Stimulated activated CD4-positive, alpha-beta T cell treated with anti-CD3 and anti-CD28 coated beads, Interleukin-2, amount 100 ng/mL, for 24 hours (primary cell): ENCODE results near the gene MYO1H.
"Not testable (repeated sequence)": the region's sequence is repeated elsewhere in the genome, so short reads cannot be mapped to it uniquely, and the experiment has no call there.

Source experiments
- DNase-seq, 2 donors: peaks; one replicate each; pipeline ENCODE4 v3.0.0-alpha.2; 2020

Gene MYO1H, protein sequence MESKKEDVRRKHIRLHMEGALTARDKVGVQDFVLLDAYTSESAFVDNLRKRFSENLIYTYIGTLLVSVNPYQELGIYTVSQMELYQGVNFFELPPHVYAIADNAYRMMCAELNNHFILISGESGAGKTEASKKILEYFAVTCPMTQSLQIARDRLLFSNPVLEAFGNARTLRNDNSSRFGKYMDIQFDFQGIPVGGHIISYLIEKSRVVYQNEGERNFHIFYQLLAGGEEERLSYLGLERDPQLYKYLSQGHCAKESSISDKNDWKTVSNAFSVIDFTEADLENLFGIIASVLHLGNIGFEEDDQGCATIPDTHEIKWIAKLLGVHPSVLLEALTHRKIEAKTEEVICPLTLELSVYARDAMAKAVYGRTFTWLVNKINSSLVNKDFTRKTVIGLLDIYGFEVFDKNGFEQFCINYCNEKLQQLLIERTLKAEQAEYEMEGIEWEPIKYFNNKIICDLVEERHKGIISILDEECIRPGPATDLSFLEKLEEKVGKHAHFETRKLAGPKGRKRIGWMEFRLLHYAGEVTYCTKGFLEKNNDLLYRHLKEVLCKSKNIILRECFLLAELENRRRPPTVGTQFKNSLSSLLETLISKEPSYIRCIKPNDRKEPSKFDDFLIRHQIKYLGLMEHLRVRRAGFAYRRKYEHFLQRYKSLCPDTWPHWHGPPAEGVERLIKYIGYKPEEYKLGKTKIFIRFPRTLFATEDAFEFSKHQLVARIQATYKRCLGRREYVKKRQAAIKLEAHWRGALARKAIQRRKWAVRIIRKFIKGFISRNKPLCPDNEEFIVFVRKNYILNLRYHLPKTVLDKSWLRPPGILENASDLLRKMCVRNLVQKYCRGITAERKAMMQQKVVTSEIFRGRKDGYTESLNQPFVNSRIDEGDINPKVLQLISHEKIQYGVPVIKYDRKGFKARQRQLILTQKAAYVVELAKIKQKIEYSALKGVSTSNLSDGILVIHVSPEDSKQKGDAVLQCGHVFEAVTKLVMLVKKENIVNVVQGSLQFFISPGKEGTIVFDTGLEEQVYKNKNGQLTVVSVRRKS

GRCh38 chr12:109347589-109347988 lies at the start of gene MYO1H:
Gene MYO1H, plus strand, starts transcription at chr12:109347900. Its CDS starts 61 bp downstream, at chr12:109347961.
- no peak for DNase-seq

- DNase-seq: no peak
Measured at GRCh38 chr12:109299849-109300248, 47.9 kb upstream of the MYO1H start.

DNA sequence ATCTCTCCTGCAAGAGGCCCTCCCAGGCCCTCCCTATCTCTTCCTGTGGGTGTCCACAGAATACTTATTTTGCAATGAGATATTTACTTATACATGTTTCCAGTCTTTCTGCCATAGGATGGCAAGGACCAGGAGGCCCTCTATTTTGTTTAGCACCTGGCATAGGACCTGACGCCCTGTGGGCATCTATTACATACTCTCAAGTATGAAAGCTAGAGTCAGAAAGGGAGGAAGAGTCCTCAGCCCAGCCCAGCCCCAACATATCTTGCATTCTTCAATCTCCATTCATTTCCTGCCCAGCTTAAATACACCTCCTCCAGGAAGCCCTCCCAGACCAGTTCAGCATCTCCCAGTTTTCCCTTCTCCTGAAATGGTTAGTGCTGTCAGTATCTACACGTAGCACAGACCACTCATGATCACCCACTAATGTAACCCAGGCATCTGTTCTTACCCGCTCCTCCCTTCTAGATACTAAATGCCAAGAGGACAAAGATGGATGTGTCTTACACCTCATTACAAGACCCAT lies 46.0 kb upstream of the MYO1H start:
- DNase-seq: no peak

DNA sequence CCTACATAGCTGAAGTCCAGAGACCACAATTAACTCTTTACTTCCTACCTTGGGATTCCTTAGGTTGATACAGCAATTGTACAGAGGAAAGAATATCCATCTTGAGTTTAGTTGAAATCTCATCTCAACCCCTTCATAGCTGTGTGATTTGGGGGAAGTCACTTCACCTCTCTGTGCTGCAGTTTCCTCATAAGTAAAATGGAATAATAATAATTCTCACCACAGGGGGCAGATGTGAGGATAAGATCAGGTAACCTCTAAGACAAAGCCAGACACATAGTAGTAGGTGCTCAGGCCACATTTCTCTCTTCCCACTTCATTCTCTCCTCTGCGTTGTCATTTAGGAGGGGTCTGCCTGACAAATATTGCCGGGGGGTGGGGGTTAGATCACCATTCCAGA lies 45.3 kb upstream of the MYO1H start:
- no peak for DNase-seq

DNA sequence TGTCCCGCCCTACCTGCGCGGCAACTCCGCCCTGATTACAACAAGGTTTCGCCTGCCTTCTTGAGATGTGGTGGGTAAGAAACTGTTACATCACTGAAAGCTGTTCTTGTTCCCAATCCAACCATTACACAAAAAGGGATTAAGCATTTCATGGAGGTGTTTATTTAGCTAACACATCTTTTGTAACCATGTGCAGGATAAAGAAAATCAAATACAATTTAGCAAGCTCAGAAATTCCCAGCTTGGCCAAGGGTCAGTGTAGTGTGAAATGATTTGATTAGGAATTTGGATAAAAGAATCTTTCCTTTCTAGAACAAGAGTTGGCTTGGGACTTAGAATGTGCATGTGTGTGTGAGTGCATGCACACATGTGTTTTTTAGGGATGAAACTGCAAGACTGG lies 44.9 kb upstream of the MYO1H start:
- DNase-seq: no peak

DNA sequence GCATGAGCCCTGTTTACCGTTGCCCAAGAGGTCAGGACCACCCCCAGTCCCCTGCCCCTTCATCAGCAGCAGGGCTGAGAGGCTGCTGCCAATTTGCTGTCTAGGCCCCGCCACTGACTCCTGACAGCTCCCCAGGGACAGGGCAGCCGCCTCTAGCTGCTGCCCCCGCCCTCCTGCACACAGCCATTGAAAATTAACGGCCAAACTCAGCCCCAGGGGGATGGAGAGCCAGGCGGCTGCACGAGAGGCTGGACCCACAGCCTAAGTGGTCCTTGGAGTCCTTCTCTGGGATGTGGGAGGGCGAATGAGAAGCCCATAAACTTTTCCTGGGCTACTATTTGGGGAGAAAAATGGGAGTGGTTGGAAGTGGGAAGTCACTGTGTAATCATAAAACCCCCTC lies 43.2 kb upstream of the MYO1H start:
- DNase-seq: no peak

GRCh38 chr12:109305547-109305946 lies 42.2 kb upstream of the MYO1H start:
- no peak for DNase-seq

GRCh38 chr12:109307051-109307450 lies 40.6 kb upstream of the MYO1H start:
- no peak for DNase-seq

DNA sequence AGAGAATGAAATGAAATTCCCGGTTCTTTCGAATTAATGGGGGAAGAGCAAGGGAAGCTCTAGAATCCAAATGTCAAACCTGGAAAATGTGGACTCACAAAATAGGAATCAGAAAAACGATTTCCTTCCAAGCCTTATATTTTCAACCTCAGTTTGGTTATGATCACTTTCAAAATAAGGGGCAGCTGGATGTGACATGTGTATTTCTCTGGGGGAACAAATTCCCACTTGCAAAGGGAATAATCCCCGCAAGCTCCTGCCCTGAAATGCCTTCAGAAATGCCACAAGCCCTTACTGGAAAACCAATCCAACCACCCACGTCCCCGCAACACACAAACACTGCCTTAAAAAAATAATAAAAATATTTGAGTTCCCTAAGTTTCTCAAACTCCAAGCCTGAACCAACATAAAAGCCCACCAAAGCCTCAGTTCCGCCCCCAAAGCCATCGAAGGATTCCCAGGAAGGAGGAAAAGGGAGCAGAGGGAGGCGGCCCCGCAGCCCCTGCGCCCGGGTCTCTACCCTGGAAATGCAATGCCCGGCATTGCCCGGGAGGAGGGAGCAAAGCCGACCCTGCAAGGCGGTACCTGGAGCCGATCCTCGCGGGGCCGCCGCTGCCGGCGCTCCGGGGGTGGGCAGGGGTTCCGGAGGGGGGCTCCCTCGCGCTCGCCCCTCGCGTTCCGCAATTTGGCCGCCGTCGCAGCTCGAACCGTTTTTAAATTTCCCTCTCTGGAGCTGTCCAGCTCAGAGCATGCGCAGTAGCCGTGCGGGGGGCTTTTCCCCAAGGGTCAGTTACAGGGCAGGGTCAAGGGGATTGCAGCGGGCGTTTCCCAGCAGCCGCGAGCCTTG lies 38.9 kb upstream of the MYO1H start, which contains the start of gene FOXN4:
Gene FOXN4, minus strand, starts transcription at position 751 of the 847 bp plus-strand sequence. CDS start 963 bp downstream, outside the sequence.
- DNase-seq: no peak

- DNase-seq: peak in 1 of 2 donors; percentile 11
Measured at GRCh38 chr12:109309381-109310246, 38.1 kb upstream of the MYO1H start.

DNA sequence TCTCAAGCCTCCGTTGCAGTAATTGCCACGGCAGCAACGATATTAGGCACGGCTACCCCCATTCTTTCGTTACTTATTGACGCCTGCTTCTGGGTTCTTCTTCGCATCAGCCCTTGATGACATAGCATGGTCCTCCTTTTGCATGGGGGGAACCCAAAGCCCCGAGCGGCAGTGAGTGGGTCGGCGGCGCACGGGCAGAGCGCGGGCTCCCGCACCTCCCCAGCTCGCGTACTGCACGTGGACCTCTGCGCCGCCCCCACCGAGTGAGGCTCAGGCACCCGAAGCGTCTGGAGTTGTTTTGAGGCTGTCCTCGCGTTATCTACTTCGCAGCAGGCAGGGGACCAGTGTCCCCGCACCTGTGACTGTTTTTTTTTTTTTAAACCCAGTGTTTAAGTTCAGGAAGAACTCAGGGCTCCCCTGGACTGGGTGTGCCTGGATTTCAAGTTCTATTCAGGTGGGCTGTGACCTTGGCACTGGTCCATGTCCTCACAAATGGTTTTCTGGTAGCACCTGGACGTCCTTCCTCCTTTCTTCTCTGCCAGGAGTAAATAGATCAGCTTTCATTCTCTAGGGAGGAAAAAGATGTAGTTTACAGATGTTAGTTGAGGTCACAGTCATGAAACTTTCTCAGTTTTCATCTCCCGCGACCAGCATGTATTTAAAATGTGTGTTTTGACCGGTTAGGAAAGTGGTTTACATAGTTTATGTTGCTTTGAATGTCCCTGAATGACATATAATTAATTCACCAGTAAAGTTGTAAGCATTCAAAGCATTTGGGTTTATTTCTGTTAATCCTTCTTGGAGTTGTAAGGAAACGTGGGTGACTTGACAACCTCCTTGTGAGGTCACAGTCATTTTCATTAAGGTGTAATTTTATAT lies 37.2 kb upstream of the MYO1H start:
- DNase-seq: peak in 1 of 2 donors; percentile 32

- not testable (repeated sequence) for DNase-seq
Measured at GRCh38 chr12:109321294-109321693, 26.4 kb upstream of the MYO1H start.

DNA sequence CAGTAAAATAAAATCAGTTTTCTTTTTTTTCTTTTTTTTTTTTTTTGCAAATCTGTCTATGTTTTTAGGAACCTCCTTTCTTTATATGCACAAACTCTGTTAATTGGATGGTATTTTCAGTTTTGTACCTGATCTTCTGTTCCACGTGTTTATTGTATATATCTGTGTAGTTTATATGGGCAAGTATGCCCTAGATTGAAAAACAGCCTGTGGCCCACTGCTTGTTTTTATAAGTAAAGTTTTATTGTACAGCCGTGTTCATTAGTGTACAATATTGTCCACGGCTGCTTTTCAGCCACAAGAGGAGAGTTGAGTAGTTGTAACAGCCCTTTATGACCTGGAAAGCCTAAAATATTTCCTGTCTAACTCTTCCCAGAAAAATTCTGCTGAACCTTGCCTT lies 18.7 kb upstream of the MYO1H start:
- no peak for DNase-seq

DNA sequence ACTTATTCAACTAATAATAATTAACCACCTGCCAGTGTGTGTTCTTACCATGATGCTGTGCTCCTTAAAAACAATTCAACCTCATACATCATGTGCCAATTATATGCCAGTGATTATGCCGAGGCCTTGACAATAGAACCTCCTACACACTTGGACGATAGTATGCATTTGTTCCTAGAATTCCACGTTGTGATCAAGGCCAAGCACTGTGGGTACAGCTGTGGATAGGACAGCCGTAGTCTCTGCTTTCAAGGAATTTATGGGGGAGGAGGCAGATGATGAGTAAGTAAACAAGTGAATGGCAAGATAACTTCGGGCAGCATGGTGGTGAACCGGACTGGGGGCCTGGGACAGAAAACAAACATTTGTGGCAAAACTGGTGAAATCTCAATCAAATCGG lies 18.0 kb upstream of the MYO1H start:
- DNase-seq: no peak

GRCh38 chr12:109330282-109331230 lies 17.1 kb upstream of the MYO1H start:
- no peak for DNase-seq

DNA sequence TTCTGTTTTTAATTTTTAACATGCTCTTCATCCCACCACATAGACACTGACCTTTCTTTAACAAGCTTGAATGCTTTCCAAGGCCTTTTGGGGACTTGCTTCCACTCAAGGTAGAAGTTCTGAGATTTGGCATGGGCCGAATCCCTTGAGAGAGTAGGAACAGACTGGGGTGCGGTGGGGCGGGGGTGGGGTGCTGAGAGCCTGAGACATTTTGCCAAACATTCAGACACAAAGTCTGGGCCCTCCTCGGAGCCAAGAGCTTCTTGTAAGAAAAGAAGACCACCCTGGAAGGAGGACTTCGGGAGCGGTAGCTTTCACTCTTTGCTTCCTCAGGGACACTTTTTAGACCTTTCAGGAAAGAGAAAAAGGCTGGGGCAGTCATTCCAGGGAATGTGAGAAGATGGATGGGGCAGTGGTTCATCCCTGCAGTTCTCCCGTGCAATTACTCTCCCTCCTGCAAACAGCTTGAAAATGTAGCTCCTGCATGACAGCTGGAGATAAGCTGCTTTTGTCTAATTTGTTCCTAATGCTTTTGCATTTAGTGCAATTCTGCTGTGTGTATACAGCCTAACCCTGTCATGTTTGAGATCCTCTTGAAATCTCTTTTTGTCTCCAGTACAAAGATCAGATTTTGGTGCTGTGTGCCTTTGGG lies 16.3 kb upstream of the MYO1H start:
- DNase-seq: no peak

- DNase-seq: no peak
Measured at GRCh38 chr12:109334887-109335286, 12.8 kb upstream of the MYO1H start.

GRCh38 chr12:109336593-109336992 lies 11.1 kb upstream of the MYO1H start:
- DNase-seq: no peak
